Activated naive CD4-positive, alpha-beta T cell treated with anti-CD3 and anti-CD28 coated beads for 36 hours (primary cell): ENCODE measurements around the gene NUP43. TPM values are rescaled to one million over a fixed set of nuclear protein-coding genes. Genes with fewer than 3 reads are reported as not detected.

Experiments
- CTCF ChIA-PET: fragments of 350-600 bp; sonication (Branson Sonifier 250); formaldehyde crosslinking; loops from one replicate; lab custom pipeline; 2021; ENCODE audit warnings: antibody characterized with exemption; lab: Charles Lee
- DNase-seq: peaks from one replicate; pipeline ENCODE4 v3.0.0-alpha.2; 2020
- H3K27ac Mint-ChIP-seq: one replicate; pipeline ENCODE4 v1.8.0; 2021; ENCODE audit warnings: mild to moderate bottlenecking, mixed read lengths
- H3K27me3 Mint-ChIP-seq: one replicate; pipeline ENCODE4 v1.8.0; 2021; ENCODE audit warnings: low read depth, mixed read lengths
- H3K36me3 Mint-ChIP-seq: one replicate; pipeline ENCODE4 v1.8.0; 2021; ENCODE audit warnings: low read depth, mixed read lengths
- H3K4me1 Mint-ChIP-seq: one replicate; pipeline ENCODE4 v1.8.0; 2021; ENCODE audit warnings: low read depth, mixed read lengths
- H3K4me3 Mint-ChIP-seq: one replicate; pipeline ENCODE4 v1.8.0; 2021; ENCODE audit warnings: mild to moderate bottlenecking, moderate library complexity, mixed read lengths
- H3K9me3 Mint-ChIP-seq: one replicate; pipeline ENCODE4 v1.8.0; 2021; ENCODE audit warnings: mixed read lengths
- intact Hi-C: fragments of 100-400 bp; cut with micrococcal nuclease; formaldehyde crosslinking; loops from one replicate; pipeline ENCODE4 v1.15.1; 2023
- total RNA-seq, 2 experiments: library from RNA; stranded (reverse); gene quantifications; one replicate each; pipeline ENCODE4 v1.2.3, GENCODE V29; 2021

NUP43 gene
- total RNA-seq, 2 experiments from 2014 or later: 68.1 to 71.9 TPM

DNA sequence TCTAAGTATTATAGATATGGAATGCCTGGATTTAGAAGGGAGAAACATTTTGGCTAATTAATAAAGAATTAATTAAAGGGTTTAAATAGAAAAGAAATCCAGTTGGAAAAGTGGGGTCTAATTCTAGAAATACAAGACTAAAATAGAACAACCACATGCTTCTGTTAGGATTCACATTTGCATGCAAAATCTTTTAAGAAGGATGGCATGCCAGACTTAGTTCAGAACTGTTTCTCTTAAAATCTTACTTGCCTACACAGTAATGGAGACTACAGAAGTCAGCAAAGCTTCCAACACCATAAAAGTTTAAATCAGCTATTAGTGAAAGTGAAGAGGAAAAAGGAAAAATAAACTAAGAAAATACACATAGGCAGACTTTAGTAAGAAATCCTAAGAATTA, 65.1 kb downstream of the NUP43 start:
- CTCF ChIA-PET: no interaction called here

DNA sequence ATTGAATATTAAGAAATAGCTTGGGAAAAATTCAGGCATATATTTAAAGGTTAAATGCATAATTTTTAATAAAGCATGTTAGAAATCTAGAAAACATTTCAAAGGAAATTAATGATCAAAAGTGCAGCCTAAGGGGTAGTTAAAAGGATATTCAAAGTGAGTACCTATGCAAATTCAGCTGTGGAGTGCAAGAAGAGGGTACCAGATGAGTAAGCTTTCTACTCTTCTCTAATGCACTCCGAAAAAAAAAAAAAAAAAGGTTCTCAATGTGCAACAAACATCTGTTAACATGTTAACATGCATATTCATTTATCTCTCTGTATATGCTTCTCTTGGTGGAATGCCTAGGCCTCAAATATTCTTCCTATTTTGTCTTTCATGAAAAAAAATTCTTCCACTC, 65.8 kb downstream of the NUP43 start:
- intact Hi-C loops: no loop called here
- no peaks in the 10 kb centered on the region for H3K27me3 Mint-ChIP-seq
- H3K9me3 Mint-ChIP-seq: no peaks in the 10 kb centered on the region
- DNase-seq: no peak
- peaks cover 31% of the 10 kb centered on the region for H3K36me3 Mint-ChIP-seq
- H3K27ac Mint-ChIP-seq: no peak overlapping the region
- CTCF ChIA-PET: no interaction called here
- no peak overlapping the region for H3K4me3 Mint-ChIP-seq
- H3K4me1 Mint-ChIP-seq: peaks cover 6% of the 10 kb centered on the region

More for the DNA sequence above, 65.1 kb downstream of the NUP43 start:
- Mint-ChIP-seq H3K27me3 (no peaks in the 10 kb centered on the region), H3K36me3 (peaks cover 31% of the 10 kb centered on the region), H3K9me3 (no peaks in the 10 kb centered on the region), H3K4me1 (peaks cover 10% of the 10 kb centered on the region), H3K4me3 (no peak overlapping the region), H3K27ac (no peak overlapping the region)
- intact Hi-C loops: no loop called here
- no peak for DNase-seq

Other genes starting within 250 kb of the NUP43 start
- gene PPIL4, start 200.5 kb downstream of the NUP43 start, total RNA-seq: 10 to 100 TPM; 25.8 to 26.2 TPM
- 10 to 100 TPM; 17.6 to 18.4 TPM for gene GINM1, start 180.2 kb downstream of the NUP43 start, total RNA-seq
- gene KATNA1, start 97.8 kb downstream of the NUP43 start, total RNA-seq: 10 to 100 TPM; 18.2 to 19.7 TPM
- gene LATS1, start 28.4 kb downstream of the NUP43 start, total RNA-seq: 10 to 100 TPM; 18.1 to 19.6 TPM
- gene PCMT1, start 3.2 kb upstream of the NUP43 start, total RNA-seq: 10 to 100 TPM; 71.9 to 74.5 TPM
- 1 to 10 TPM; 4.6 to 4.7 TPM for gene LRP11, start 117.8 kb upstream of the NUP43 start, total RNA-seq
- not detected for gene RAET1E, start 151.6 kb upstream of the NUP43 start, total RNA-seq
- not detected for gene RAET1G, start 176.6 kb upstream of the NUP43 start, total RNA-seq
- gene ULBP2, start 195.5 kb upstream of the NUP43 start, total RNA-seq: 1 to 10 TPM in 1 of 2 experiments, under 1 TPM in 1; 0.69 to 1.4 TPM
- gene ULBP1, start 217.4 kb upstream of the NUP43 start, total RNA-seq: 1 to 10 TPM; 2.6 to 2.8 TPM